Measurements from ENCODE around the gene PPAN. TPM values are rescaled to one million over a fixed set of nuclear protein-coding genes. Genes with fewer than 3 reads are reported as not detected.
A peak's percentile ranks its signal among the peaks of the same experiment; 100 is the strongest.

Gene PPAN
- 39.6 TPM for total RNA-seq (ENCODE audit: unreplicated experiment)
- long read RNA-seq, transcript PPAN-201 (12 exons, 1,657 nt), result major isoform, 24 of 27 reads
- long read RNA-seq, partial matches to known transcripts, result 0 of 27 reads
- long read RNA-seq, other reads (novel, unspliced or antisense), result 0 of 27 reads

- no peaks in the 10 kb centered on the region for H3K9me3 Mint-ChIP-seq (ENCODE audit: unreplicated experiment)
- H3K4me3 Mint-ChIP-seq (ENCODE audit: unreplicated experiment), result peak within 1 kb of the TSS; percentile 80
- peaks cover 17% of the 10 kb centered on the region for H3K4me1 Mint-ChIP-seq (ENCODE audit: unreplicated experiment)
- H3K27ac Mint-ChIP-seq (ENCODE audit: unreplicated experiment), result peak within 1 kb of the TSS; percentile 78
- no peak for TF ChIP-seq CTCF (IDR thresholded peaks at IDR 0.05; ENCODE audit: unreplicated experiment)
- peak; percentile 97 for DNase-seq (ENCODE audit: low spot score)
- peaks cover 19% of the 10 kb centered on the region for H3K36me3 Mint-ChIP-seq (ENCODE audit: low read depth, unreplicated experiment)
- peaks cover 12% of the 10 kb centered on the region for H3K27me3 Mint-ChIP-seq (ENCODE audit: unreplicated experiment)
These were observed at the start of gene PPAN for GRCh38 chr19:10106100-10106936. Gene PPAN, plus strand, starts transcription at chr19:10106362. Its CDS starts 33 bp downstream, at chr19:10106395.

- H3K27me3 Mint-ChIP-seq (ENCODE audit: unreplicated experiment), result peaks cover 4% of the 10 kb centered on the region
These were observed 44.3 kb upstream of the PPAN start for GRCh38 chr19:10061717-10062310.

GRCh38 chr19:10068205-10068604 is 38.0 kb upstream of the PPAN start:
- Mint-ChIP-seq H3K4me1 (ENCODE audit: unreplicated experiment) (no peaks in the 10 kb centered on the region), H3K4me3 (ENCODE audit: unreplicated experiment) (no peak overlapping the region), H3K27me3 (ENCODE audit: unreplicated experiment) (peaks cover 2% of the 10 kb centered on the region), H3K36me3 (ENCODE audit: low read depth, unreplicated experiment) (peaks cover 4% of the 10 kb centered on the region), H3K27ac (ENCODE audit: unreplicated experiment) (no peak overlapping the region), H3K9me3 (ENCODE audit: unreplicated experiment) (peaks cover 4% of the 10 kb centered on the region)
- no peak for TF ChIP-seq CTCF (IDR thresholded peaks at IDR 0.05; ENCODE audit: unreplicated experiment)
- DNase-seq (ENCODE audit: low spot score), result no peak

More at GRCh38 chr19:10061717-10062310, 44.3 kb upstream of the PPAN start:
- Mint-ChIP-seq H3K4me3 (ENCODE audit: unreplicated experiment) (no peak overlapping the region), H3K27ac (ENCODE audit: unreplicated experiment) (no peak overlapping the region), H3K9me3 (ENCODE audit: unreplicated experiment) (peaks cover 4% of the 10 kb centered on the region), H3K4me1 (ENCODE audit: unreplicated experiment) (no peaks in the 10 kb centered on the region), H3K36me3 (ENCODE audit: low read depth, unreplicated experiment) (peaks cover 4% of the 10 kb centered on the region)
- DNase-seq (ENCODE audit: low spot score), result peak; percentile 13
- TF ChIP-seq CTCF (IDR thresholded peaks at IDR 0.05; ENCODE audit: unreplicated experiment), result no peak

- Mint-ChIP-seq H3K4me1 (ENCODE audit: unreplicated experiment) (no peaks in the 10 kb centered on the region), H3K27ac (ENCODE audit: unreplicated experiment) (no peak overlapping the region), H3K9me3 (ENCODE audit: unreplicated experiment) (peaks cover 4% of the 10 kb centered on the region), H3K27me3 (ENCODE audit: unreplicated experiment) (peaks cover 2% of the 10 kb centered on the region), H3K4me3 (ENCODE audit: unreplicated experiment) (no peak overlapping the region), H3K36me3 (ENCODE audit: low read depth, unreplicated experiment) (peaks cover 4% of the 10 kb centered on the region)
- TF ChIP-seq CTCF (IDR thresholded peaks at IDR 0.05; ENCODE audit: unreplicated experiment), result no peak
- DNase-seq (ENCODE audit: low spot score), result no peak
These were observed 37.1 kb upstream of the PPAN start for GRCh38 chr19:10069046-10069445.

All from endothelial cell (in vitro differentiated cells).